PC-3 (cell line): ENCODE results near the gene ATP10A.

Experiments
- CTCF ChIP-seq: fragments of 300-600 bp; sonication (generic); conservative IDR thresholded peaks from 2 replicates; pipeline ENCODE4 v1.5.1; 2017; ENCODE audit warnings: antibody characterized with exemption, low read depth, mild to moderate bottlenecking, low read length
- EZH2phosphoT487 ChIP-seq: fragments of 300-600 bp; sonication (generic); IDR thresholded peaks from 2 replicates; pipeline ENCODE4 v1.6.1; 2018; ENCODE audit warnings: mild to moderate bottlenecking, antibody characterized with exemption, low read length, borderline replicate concordance

GRCh38 chr15:25866874-25867273 lies 3.7 kb upstream of the ATP10A start:
- TF ChIP-seq CTCF, result no peak
- no peak for TF ChIP-seq EZH2phosphoT487
